Measurements from ENCODE around the gene CD14.
"Not testable (repeated sequence)": the region's sequence is repeated elsewhere in the genome, so short reads cannot be mapped to it uniquely, and the experiment has no call there.

The CD14 gene

DNA sequence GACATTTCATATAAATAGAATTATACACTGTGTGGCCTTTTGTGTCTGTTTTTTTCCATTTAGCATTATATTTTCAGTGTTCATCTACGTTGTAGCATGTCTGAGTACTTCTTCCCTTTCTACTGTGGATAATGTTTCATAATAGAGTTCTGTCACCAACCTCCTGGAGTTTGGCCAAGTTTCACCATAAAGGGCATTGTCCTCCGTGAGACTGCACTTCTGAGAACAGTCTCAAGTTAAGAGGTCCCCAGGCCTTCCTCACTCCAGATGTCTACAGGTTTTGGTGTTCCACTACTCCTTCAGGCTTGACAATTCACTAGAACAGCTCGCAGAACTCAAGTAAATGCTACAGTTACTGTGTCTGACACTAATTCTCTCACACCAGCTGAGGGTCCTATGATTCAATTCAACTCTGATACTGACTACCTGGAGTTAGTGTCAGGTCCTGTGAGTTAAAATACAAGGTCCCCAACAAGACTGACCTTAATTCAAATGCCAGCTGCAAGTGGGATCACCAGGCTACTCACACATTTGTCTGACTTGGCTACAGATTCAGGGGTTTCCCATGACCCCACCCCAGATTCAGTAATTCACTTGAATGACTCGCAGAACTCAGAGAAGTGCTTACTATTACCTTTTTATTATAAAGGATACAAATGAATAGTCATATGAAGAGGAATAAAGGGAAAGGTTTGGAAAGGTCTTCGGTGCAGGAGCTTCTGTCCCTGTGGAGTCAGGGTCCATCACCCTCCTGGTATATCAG lies 37.3 kb downstream of the CD14 start:
- DNase-seq (ENCODE audit: low read depth), result no peak

DNA sequence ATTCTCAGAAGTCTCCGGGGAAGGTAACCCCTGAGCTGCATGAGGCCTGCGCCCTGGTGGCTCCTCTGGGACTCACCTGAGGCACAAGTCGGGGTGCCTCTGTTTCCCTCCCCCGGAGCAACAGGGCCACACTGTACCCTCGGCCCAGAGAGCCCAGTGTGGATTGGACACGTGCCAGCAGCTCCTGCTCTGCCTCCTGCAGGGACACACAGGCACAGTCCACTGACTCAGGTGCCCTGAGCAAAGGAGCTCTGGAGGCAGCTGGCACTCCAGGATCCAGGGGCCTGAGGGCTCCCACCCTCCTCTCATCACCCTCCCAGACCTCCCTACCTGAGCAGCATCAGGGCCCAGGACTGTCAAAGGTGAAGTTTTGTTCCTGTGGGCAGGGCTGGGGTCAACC lies 38.8 kb downstream of the CD14 start:
- DNase-seq (ENCODE audit: low read depth), result no peak

DNA sequence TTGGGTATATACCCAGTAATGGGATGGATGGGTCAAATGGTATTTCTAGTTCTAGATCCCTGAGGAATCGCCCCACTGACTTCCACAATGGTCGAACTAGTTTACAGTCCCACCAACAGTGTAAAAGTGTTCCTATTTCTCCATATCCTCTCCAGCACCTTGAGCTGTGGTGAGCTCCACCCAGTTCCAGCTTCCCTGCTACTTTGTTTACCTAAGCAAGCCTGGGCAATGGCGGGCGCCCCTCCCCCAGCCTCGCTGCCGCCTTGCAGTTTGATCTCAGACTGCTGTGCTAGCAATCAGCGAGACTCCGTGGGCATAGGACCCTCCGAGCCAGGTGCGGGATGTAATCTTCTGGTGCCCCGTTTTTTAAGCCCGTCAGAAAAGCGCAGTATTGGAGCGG lies 39.9 kb downstream of the CD14 start:
- not testable (repeated sequence) for DNase-seq (ENCODE audit: low read depth)

DNA sequence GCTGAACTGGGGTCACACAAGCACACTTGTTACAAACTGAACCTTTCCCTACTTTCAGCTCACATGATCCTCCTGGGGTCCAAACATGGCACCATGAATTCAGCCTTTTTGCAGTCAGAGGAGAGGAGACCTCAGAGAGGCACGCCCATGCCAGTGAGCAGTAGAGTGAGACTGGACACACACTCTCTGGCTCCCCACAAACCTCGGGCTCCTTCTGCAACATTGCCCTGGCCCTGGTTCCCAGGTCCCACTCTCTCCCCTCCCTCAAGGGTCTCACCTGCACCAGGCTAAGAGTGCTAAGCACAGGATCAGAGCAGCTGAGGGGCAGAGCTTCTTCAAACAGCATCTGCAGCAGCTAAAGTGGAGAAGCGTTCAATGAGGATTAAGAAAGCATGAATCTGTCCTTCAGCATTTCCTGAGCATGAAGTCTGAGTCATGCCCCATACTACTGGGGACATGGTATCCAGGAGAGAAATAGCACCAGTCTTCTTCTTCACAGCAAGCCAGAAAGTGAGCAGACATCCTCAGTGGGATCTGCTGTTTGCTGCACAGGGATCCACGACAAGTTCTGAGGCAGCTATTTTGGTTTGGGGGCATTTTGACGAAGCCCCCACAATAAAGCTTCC lies 41.1 kb downstream of the CD14 start:
- DNase-seq (ENCODE audit: low read depth), result no peak

DNA sequence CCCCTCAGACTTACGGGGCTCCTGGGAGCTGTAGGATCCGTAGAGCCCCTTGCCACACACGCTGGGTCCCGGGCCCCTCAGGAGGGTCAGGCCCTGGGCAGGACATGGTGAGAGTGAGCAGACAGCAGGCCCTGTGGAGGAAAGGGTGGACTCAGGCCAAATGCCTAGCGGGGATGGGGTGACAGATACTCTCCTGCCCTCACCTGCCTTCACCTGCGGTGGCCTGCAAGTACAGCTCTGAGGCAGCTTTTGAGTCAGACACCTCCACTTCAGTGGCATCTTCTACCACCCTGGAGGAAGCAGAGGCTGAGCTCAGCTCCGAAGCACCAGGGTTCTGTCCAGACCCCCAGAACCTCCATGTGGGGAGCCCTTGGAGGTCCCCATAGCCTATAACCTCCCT lies 42.1 kb downstream of the CD14 start:
- DNase-seq (ENCODE audit: low read depth), result no peak

DNA sequence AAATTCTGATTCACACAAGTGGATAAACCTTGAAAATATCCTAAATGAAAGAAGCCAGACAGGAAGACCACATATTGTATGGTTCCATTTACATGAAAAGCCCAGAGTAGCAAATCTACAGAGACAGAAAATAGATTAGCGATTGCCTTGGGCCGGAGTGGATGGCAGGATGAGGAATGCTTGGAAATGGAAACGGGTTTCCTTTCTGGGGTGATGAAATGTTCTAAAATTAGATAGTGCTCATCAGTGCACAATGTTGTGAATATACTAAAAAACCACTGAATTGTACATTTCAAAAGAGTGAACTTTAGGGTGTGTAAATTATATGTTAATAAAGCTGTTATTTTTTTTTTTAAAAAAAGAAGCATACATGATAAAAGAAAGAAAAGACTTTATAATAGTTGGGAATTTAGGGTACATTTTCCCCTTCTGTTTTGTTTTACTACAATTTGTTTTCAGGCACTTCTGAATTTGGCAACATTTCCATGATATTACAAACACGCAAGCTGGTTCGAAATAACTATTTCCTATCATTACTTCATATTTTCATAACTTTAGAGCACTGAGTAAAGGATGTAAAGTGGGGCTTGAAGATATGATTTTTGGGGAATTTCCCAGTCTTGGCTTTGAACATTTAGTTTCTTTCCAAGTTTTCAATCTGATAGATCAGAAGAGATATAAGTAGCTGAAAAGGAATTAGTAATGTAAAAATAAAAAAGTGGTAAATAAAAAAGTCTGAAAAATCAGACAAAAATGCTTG lies 44.5 kb downstream of the CD14 start:
- no peak for DNase-seq (ENCODE audit: low read depth)

DNA sequence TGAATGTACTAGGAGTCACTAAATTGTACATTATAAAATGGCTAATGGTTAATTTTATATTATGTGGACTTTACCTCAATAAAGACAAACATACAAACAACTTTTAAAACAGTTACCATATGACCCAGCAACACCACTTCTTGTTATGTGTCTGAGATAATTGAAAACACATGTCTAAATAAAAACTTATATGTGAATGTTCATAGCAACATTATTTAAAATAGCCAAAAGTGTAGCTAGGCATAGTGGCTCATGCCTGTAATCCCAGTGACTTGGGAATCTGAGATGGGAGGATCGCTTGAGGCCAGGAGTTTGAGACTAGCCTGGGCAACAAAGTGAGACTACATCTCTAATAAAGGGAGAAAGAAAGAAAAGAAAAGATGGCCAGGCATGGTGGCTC lies 45.5 kb downstream of the CD14 start:
- no peak for DNase-seq (ENCODE audit: low read depth)
